ENCODE measurements around the gene DSE. TPM values are rescaled to one million over a fixed set of nuclear protein-coding genes. Genes with fewer than 3 reads are reported as not detected.

The DSE gene
- polyA plus RNA-seq, 3 donors, result 14.6 to 36.5 (median 28.4) TPM

DNA sequence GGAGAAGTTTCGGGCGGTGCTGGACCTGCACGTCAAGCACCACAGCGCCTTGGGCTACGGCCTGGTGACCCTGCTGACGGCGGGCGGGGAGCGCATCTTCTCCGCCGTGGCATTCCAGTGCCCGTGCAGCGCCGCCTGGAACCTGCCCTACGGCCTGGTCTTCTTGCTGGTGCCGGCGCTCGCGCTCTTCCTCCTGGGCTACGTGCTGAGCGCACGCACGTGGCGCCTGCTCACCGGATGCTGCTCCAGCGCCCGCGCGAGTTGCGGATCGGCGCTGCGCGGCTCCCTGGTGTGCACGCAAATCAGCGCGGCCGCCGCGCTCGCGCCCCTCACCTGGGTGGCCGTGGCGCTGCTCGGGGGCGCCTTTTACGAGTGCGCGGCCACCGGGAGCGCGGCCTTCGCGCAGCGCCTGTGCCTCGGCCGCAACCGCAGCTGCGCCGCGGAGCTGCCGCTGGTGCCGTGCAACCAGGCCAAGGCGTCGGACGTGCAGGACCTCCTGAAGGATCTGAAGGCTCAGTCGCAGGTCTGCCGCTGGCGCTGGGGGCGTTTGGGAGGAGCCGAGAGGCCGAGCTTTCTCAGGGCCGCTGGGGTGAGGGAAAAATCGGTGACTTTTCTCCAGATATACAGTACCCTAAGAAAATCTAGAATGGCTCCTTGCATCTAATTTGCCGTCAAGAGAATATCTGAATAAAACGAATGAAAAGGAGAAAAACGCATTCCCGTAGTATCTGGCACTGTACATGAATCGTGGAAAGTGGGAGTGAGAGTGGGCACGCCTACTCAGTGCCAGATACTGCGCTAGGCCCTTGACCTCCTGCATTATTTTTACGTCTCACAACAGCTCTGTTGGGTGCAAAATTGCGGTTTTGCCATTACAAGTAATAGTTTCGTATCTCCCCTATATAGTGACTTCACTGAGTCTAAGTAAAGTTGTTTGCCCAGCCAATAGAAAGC lies 91.5 kb downstream of the DSE start:
- Histone ChIP-seq H3K4me2 (replicated peaks; ENCODE audit: extremely low read depth, low read length, poor library complexity, severe bottlenecking) (peak overlapping the region; percentile 78), H3K27ac (ENCODE audit: low read depth in 1 of 2, low read length in 2 of 2) (peak overlapping the region; percentile 61 to 68), H3K4me3 (replicated peaks in 1 of 3; ENCODE audit: low read depth in 2 of 3, low read length in 3 of 3) (peak overlapping the region; percentile 38 to 75 (median 59)), H4K20me1 (ENCODE audit: insufficient read depth, low read length) (no peaks in the 10 kb centered on the region), H3K36me3 (replicated peaks in 1 of 2; ENCODE audit: control insufficient read depth in 1 of 2, insufficient read depth in 2 of 2, low read length in 2 of 2) (no peaks in the 10 kb centered on the region), H3K4me1 (ENCODE audit: control insufficient read depth in 1 of 2, insufficient read depth in 2 of 2, low read length in 2 of 2) (peaks cover 47 to 69% of the 10 kb centered on the region in 2 donors), H3K9ac (ENCODE audit: insufficient read depth, low read length, poor library complexity, severe bottlenecking) (peak overlapping the region; percentile 69), H3K79me2 (ENCODE audit: insufficient read depth, low read length) (peaks cover 14% of the 10 kb centered on the region), H3K27me3 (ENCODE audit: control insufficient read depth in 2 of 2, insufficient read depth in 2 of 2, low read length in 2 of 2) (no peaks in the 10 kb centered on the region), H3K9me3 (replicated peaks in 1 of 2; ENCODE audit: control insufficient read depth in 1 of 2, insufficient read depth in 1 of 2, low read length in 2 of 2) (no peaks in the 10 kb centered on the region), H2AFZ (ENCODE audit: insufficient read depth, low read depth, low read length, poor library complexity, severe bottlenecking) (peak overlapping the region; percentile 88)
- peaks cover 68% of the 10 kb centered on the region for H3K4me1 Mint-ChIP-seq
- peak overlapping the region; percentile 79 to 91 (median 87) for H3K27ac Mint-ChIP-seq
- H3K4me3 Mint-ChIP-seq, result peak overlapping the region; percentile 87 to 93
- TF ChIP-seq, protein P1, sequence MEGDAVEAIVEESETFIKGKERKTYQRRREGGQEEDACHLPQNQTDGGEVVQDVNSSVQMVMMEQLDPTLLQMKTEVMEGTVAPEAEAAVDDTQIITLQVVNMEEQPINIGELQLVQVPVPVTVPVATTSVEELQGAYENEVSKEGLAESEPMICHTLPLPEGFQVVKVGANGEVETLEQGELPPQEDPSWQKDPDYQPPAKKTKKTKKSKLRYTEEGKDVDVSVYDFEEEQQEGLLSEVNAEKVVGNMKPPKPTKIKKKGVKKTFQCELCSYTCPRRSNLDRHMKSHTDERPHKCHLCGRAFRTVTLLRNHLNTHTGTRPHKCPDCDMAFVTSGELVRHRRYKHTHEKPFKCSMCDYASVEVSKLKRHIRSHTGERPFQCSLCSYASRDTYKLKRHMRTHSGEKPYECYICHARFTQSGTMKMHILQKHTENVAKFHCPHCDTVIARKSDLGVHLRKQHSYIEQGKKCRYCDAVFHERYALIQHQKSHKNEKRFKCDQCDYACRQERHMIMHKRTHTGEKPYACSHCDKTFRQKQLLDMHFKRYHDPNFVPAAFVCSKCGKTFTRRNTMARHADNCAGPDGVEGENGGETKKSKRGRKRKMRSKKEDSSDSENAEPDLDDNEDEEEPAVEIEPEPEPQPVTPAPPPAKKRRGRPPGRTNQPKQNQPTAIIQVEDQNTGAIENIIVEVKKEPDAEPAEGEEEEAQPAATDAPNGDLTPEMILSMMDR (IDR thresholded peaks at IDR 0.05), result no peak
- H3K36me3 Mint-ChIP-seq, result peaks cover 8 to 11% of the 10 kb centered on the region in 2 donors
- H3K9me3 Mint-ChIP-seq, result peaks cover 0 to 3% (median 0%) of the 10 kb centered on the region in 7 donors
- peak; percentile 62 to 73 (median 63) for DNase-seq
- H3K27me3 Mint-ChIP-seq (ENCODE audit: low read depth in 3 of 3), result peaks cover 0 to 3% (median 2%) of the 10 kb centered on the region in 3 donors
- intact Hi-C loops (cut with micrococcal nuclease), result loop anchor here in 1 of 2 donors (2.0 kb wide), 1 partner anchor 13 kb away; no protein-coding TSS in a partner anchor
- WGBS (ENCODE audit: insufficient coverage), result under 1% methylated on average over 70 of the region's 84 CpGs

DNA sequence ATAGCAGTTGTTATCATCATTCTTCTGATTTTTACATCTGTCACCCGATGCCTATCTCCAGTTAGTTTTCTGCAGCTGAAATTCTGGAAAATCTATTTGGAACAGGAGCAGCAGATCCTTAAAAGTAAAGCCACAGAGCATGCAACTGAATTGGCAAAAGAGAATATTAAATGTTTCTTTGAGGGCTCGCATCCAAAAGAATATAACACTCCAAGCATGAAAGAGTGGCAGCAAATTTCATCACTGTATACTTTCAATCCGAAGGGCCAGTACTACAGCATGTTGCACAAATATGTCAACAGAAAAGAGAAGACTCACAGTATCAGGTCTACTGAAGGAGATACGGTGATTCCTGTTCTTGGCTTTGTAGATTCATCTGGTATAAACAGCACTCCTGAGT lies 92.6 kb downstream of the DSE start:
- Histone ChIP-seq H3K27ac (ENCODE audit: low read depth in 1 of 2, low read length in 2 of 2) (peak overlapping the region in 1 of 2 donors; percentile 61), H3K4me3 (replicated peaks in 1 of 3; ENCODE audit: low read depth in 2 of 3, low read length in 3 of 3) (peak overlapping the region; percentile 38 to 75 (median 59)), H4K20me1 (ENCODE audit: insufficient read depth, low read length) (no peaks in the 10 kb centered on the region), H3K9me3 (replicated peaks in 1 of 2; ENCODE audit: control insufficient read depth in 1 of 2, insufficient read depth in 1 of 2, low read length in 2 of 2) (no peaks in the 10 kb centered on the region), H3K4me2 (replicated peaks; ENCODE audit: extremely low read depth, low read length, poor library complexity, severe bottlenecking) (peak overlapping the region; percentile 78), H2AFZ (ENCODE audit: insufficient read depth, low read depth, low read length, poor library complexity, severe bottlenecking) (no peak overlapping the region), H3K27me3 (ENCODE audit: control insufficient read depth in 2 of 2, insufficient read depth in 2 of 2, low read length in 2 of 2) (no peaks in the 10 kb centered on the region), H3K9ac (ENCODE audit: insufficient read depth, low read length, poor library complexity, severe bottlenecking) (no peak overlapping the region), H3K4me1 (ENCODE audit: control insufficient read depth in 1 of 2, insufficient read depth in 2 of 2, low read length in 2 of 2) (peaks cover 39 to 59% of the 10 kb centered on the region in 2 donors), H3K36me3 (replicated peaks in 1 of 2; ENCODE audit: control insufficient read depth in 1 of 2, insufficient read depth in 2 of 2, low read length in 2 of 2) (no peaks in the 10 kb centered on the region), H3K79me2 (ENCODE audit: insufficient read depth, low read length) (peaks cover 14% of the 10 kb centered on the region)
- H3K27me3 Mint-ChIP-seq (ENCODE audit: low read depth in 3 of 3), result peaks cover 0 to 3% (median 2%) of the 10 kb centered on the region in 3 donors
- intact Hi-C loops (cut with micrococcal nuclease), result loop anchor here in 1 of 2 donors (2.0 kb wide), 1 partner anchor 14 kb away; no protein-coding TSS in a partner anchor
- H3K4me3 Mint-ChIP-seq, result peak overlapping the region; percentile 87 to 90
- TF ChIP-seq, protein P1 (IDR thresholded peaks at IDR 0.05), result no peak
- H3K9me3 Mint-ChIP-seq, result peaks cover 0 to 3% (median 0%) of the 10 kb centered on the region in 7 donors
- H3K27ac Mint-ChIP-seq, result peak overlapping the region in 2 of 7 donors; percentile 7 to 78
- DNase-seq, result peak in 1 of 3 donors; percentile 33
- WGBS (ENCODE audit: insufficient coverage), result no CpG with 5 or more reads among the region's 4 CpGs
- H3K36me3 Mint-ChIP-seq, result peaks cover 8 to 11% of the 10 kb centered on the region in 2 donors
- H3K4me1 Mint-ChIP-seq, result peaks cover 64% of the 10 kb centered on the region
